ENCODE results near the gene LPXN. TPM values are rescaled to one million over a fixed set of nuclear protein-coding genes. Genes with fewer than 3 reads are reported as not detected.

The LPXN gene
- total RNA-seq, 1 experiment from 2014 or later: 10.3 TPM

DNA sequence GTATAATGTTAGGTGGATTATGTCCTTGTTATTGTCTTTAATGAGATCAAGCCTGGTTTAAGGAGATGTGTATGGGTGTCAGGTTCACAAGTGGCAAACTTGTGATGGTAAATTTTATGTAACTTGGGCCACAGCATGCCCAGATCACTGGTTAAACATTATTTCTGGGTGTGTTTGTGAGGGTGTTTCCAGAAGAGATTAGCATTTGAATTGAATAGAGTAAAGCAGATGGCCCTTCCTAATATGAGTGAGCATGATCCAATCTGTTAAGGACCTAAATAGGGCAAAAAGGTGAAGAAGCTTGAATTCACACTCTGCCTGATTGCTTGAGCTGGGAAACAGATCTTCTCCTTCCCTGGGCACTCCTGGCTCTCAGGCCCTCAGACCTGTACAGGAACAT lies 88.5 kb downstream of the LPXN start:
- Histone ChIP-seq H3K27me3 (ENCODE audit: insufficient read depth, low read depth) (no peaks in the 10 kb centered on the region), H3F3A (ENCODE audit: insufficient read depth, low read depth) (no peaks in the 10 kb centered on the region), H3K4me1 (replicated peaks; ENCODE audit: insufficient read depth) (no peaks in the 10 kb centered on the region), H3K79me2 (ENCODE audit: low read depth) (no peaks in the 10 kb centered on the region), H3K9me3 (ENCODE audit: insufficient read depth, low read depth) (no peaks in the 10 kb centered on the region), H4K20me1 (ENCODE audit: insufficient read depth) (no peaks in the 10 kb centered on the region), H3K9me2 (ENCODE audit: insufficient read depth) (no peaks in the 10 kb centered on the region), H3K27ac (no peak overlapping the region), H3K4me3 (no peak overlapping the region), H2AFZ (no peak overlapping the region), H3K4me2 (no peak overlapping the region), H3K36me3 (ENCODE audit: low read depth) (no peaks in the 10 kb centered on the region)
- BruUV-seq (replicated peaks): no TSS peak
- no peak for TF ChIP-seq EZH2 (IDR thresholded peaks at IDR 0.05; ENCODE audit: low read depth)
- TF ChIP-seq, protein P1, sequence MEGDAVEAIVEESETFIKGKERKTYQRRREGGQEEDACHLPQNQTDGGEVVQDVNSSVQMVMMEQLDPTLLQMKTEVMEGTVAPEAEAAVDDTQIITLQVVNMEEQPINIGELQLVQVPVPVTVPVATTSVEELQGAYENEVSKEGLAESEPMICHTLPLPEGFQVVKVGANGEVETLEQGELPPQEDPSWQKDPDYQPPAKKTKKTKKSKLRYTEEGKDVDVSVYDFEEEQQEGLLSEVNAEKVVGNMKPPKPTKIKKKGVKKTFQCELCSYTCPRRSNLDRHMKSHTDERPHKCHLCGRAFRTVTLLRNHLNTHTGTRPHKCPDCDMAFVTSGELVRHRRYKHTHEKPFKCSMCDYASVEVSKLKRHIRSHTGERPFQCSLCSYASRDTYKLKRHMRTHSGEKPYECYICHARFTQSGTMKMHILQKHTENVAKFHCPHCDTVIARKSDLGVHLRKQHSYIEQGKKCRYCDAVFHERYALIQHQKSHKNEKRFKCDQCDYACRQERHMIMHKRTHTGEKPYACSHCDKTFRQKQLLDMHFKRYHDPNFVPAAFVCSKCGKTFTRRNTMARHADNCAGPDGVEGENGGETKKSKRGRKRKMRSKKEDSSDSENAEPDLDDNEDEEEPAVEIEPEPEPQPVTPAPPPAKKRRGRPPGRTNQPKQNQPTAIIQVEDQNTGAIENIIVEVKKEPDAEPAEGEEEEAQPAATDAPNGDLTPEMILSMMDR (conservative IDR thresholded peaks at IDR 0.05): no peak
- DNase-seq: no peak
- intact Hi-C loops (cut with micrococcal nuclease; ENCODE audit: unreplicated experiment): no loop called here
- ChIA-PET CTCF (no interaction called here), POLR2A (ENCODE audit: unreplicated experiment) (no interaction called here)

DNA sequence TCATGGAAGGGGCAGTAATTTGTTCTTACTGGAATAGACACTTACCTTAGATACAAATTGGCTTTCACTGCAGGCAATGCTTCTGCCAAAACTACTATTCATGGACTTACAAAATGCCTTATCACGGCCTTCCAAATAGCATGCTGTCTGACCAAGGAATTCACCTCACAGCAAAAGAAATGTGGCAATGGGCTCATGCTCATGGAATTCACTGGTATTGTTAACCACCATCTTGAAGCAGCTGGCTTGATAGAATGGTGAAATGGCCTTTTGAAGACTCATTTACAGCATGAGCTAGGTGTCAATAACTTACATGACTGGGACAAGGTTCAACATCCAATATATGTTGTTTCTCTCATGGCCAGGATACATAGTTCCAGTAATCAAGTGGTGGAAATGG lies 89.7 kb downstream of the LPXN start:
- H3F3A ChIP-seq (ENCODE audit: insufficient read depth, low read depth): no peaks in the 10 kb centered on the region
- no peaks in the 10 kb centered on the region for H3K9me3 ChIP-seq (ENCODE audit: insufficient read depth, low read depth)
- no TSS peak for BruUV-seq (replicated peaks)
- intact Hi-C loops (cut with micrococcal nuclease; ENCODE audit: unreplicated experiment): no loop called here
- DNase-seq: no peak
- TF ChIP-seq EZH2 (IDR thresholded peaks at IDR 0.05; ENCODE audit: low read depth): no peak
- TF ChIP-seq, protein P1 (conservative IDR thresholded peaks at IDR 0.05): no peak
- no peaks in the 10 kb centered on the region for H3K36me3 ChIP-seq (ENCODE audit: low read depth)
- H3K27me3 ChIP-seq (ENCODE audit: insufficient read depth, low read depth): no peaks in the 10 kb centered on the region
- POLR2A ChIA-PET (ENCODE audit: unreplicated experiment): no interaction called here
- H3K9me2 ChIP-seq (ENCODE audit: insufficient read depth): peaks cover 4% of the 10 kb centered on the region; the same call in 1 of the 2 replicates
- H2AFZ ChIP-seq: no peak overlapping the region
- H3K79me2 ChIP-seq (ENCODE audit: low read depth): no peaks in the 10 kb centered on the region
- H3K4me3 ChIP-seq: no peak overlapping the region
- H4K20me1 ChIP-seq (ENCODE audit: insufficient read depth): no peaks in the 10 kb centered on the region
- H3K4me2 ChIP-seq: no peak overlapping the region
- CTCF ChIA-PET: no interaction called here
- H3K27ac ChIP-seq: no peak overlapping the region
- no peaks in the 10 kb centered on the region for H3K4me1 ChIP-seq (replicated peaks; ENCODE audit: insufficient read depth)

Other genes starting within 250 kb of the LPXN start
- not detected in 2 replicates for gene OR5B17, start 216.8 kb downstream of the LPXN start, total RNA-seq (2021)
- not detected in 2 replicates for gene OR5B3, start 169.0 kb downstream of the LPXN start, total RNA-seq (2021)
- not detected in 2 replicates for gene OR5B2, start 147.7 kb downstream of the LPXN start, total RNA-seq (2021)
- not detected in 2 replicates for gene OR5B12, start 133.6 kb downstream of the LPXN start, total RNA-seq (2021)
- gene OR5B21, start 67.8 kb downstream of the LPXN start, total RNA-seq (2021): not detected in 2 replicates
- 40.6 and 67.5 TPM in 2 replicates for gene ZFP91, start 3.2 kb upstream of the LPXN start, total RNA-seq (2021)
- gene CNTF, start 46.8 kb upstream of the LPXN start, total RNA-seq (2021): 2.1 and 3.4 TPM in 2 replicates
- gene GLYAT, start 156.1 kb upstream of the LPXN start, total RNA-seq (2021): not detected in 2 replicates

Measured in PC-9 (cell line).